Astrocyte of the cerebellum (primary cell): ENCODE measurements around the gene CNST.
"Not testable (repeated sequence)": the region's sequence is repeated elsewhere in the genome, so short reads cannot be mapped to it uniquely, and the experiment has no call there.

ENCODE experiments used
- DNase-seq: peaks from one replicate; pipeline ENCODE4 v3.0.0-alpha.2; 2011; ENCODE audit warnings: low read depth
- H3K4me3 ChIP-seq: 2 replicates; pipeline ENCODE4 v1.5.1; 2011; ENCODE audit warnings: mild to moderate bottlenecking, low read depth, low read length, moderate library complexity
- in situ Hi-C: cut with HindIII; loops from 2 replicates; pipeline ENCODE4 v1.10.0; 2017; ENCODE audit warnings: low sequenced_read_pairs
- TF ChIP-seq, protein P1 (sequence below): IDR thresholded peaks from 2 replicates; pipeline ENCODE4 v1.5.1; 2012; ENCODE audit warnings: low read length, low read depth, moderate library complexity, mild to moderate bottlenecking; ENCODE audit errors: missing control alignments

CNST gene

DNA sequence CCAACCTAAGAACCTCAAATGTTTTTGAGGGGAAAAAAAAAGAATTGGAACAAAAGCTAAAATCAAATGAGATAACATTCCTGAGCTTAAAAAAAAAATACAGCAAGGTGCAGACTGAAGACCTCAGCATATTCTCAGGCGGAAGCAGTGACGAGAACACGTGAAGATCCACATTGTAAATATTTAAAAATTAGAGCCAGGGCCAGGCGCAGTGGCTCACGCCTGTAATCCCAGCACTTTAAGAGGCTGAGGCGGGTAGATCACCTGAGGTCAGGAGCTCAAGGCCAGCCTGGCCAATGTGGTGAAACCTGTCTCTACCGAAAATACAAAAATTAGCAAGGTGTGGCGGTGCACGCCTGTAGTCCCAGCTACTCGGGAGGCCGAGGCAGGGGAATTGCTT lies 15.9 kb upstream of the CNST start:
- TF ChIP-seq, protein P1, sequence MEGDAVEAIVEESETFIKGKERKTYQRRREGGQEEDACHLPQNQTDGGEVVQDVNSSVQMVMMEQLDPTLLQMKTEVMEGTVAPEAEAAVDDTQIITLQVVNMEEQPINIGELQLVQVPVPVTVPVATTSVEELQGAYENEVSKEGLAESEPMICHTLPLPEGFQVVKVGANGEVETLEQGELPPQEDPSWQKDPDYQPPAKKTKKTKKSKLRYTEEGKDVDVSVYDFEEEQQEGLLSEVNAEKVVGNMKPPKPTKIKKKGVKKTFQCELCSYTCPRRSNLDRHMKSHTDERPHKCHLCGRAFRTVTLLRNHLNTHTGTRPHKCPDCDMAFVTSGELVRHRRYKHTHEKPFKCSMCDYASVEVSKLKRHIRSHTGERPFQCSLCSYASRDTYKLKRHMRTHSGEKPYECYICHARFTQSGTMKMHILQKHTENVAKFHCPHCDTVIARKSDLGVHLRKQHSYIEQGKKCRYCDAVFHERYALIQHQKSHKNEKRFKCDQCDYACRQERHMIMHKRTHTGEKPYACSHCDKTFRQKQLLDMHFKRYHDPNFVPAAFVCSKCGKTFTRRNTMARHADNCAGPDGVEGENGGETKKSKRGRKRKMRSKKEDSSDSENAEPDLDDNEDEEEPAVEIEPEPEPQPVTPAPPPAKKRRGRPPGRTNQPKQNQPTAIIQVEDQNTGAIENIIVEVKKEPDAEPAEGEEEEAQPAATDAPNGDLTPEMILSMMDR: no peak
- in situ Hi-C loops: no loop called here
- H3K4me3 ChIP-seq: no peak overlapping the region
- DNase-seq: no peak

DNA sequence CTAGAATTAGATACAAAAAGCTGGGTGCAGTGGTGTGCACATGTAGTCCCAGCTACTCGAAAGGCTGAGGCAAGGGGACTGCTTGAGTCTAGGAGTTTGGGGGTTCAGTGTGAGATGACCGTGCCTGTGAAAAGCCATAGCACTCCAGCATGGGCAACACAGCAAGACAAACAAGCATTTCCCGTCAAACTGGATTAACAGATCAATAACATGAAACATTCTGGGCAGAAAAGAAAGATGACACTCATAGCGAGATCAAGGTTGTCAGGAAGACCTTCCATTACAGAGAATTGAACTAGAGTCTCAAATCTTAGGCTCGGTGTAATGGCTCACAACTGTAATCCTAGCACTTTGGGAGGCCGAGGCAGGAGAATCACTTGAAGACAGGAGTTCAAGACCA lies 14.1 kb upstream of the CNST start:
- DNase-seq: no peak
- TF ChIP-seq, protein P1: no peak
- H3K4me3 ChIP-seq: no peak overlapping the region
- in situ Hi-C loops: no loop called here

DNA sequence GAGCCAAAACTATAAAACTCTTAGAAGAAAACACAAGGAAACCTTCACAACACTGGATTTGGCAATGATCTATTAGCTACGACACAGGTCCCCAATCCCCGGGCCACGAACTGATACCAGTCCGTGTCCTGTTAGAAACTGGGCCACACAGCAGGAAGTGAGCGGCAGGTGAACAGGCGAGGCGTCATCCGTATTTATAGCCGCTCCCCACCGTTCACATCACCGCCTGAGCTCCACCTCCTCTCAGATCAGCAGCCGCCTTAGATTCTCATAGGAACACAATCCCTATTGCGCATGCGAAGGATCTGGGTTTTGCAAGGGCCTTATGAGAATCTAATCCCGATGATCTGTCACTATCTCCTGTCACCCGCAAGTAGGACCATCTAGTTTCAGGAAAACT lies 12.1 kb upstream of the CNST start:
- in situ Hi-C loops: no loop called here
- no peak for DNase-seq
- TF ChIP-seq, protein P1: no peak
- no peak overlapping the region for H3K4me3 ChIP-seq

- TF ChIP-seq, protein P1: no peak
- no peak overlapping the region for H3K4me3 ChIP-seq
- in situ Hi-C loops: no loop called here
- no peak for DNase-seq
Measured at GRCh38 chr1:246558041-246558440, 8.2 kb upstream of the CNST start.

DNA sequence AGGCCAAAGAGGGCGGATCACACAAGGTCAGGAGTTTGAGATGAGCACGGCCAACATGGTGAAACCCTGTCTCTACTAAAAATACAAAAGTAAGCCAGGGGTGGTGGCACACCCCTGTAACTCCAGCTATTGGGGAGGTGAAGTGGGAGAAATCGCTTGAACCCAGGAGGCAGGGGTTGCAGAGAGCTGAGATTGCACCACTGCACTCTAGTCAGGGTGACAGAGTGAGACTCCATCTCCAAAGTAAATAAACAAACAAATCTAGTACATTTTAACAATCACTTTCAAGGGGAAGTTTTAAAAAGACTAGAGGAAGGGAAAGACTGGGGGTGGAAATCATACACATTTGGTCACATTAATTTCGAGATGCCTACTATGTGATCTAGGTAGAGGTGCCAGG lies 6.9 kb upstream of the CNST start:
- TF ChIP-seq, protein P1: no peak
- in situ Hi-C loops: no loop called here

DNA sequence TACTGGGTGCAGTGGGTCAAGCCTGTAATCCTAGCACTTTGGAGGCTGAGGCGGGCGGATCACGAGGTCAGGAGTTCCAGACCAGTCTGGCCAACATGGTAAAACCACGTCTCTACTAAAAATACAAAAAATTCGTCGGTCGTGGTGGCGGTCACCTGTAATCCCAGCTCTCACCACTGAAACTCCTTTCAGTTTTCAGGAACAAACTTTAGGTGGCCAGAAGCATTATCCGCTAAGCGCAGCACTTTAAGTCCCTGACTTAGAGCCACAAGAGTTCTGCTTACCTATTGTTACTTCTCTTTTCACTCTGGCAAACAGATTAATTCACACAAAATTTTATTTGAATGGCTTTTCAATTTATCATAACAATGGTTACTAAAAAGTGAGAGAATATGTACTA lies 5.4 kb upstream of the CNST start:
- in situ Hi-C loops, H3K4me3 ChIP-seq, DNase-seq: not testable (repeated sequence)

More for the DNA sequence above, 6.9 kb upstream of the CNST start:
- no peak overlapping the region for H3K4me3 ChIP-seq
- no peak for DNase-seq

- peak overlapping the region; percentile 95 for H3K4me3 ChIP-seq
- TF ChIP-seq, protein P1: no peak
- in situ Hi-C loops: no loop called here
- DNase-seq: no peak
Measured at GRCh38 chr1:246564839-246565750, 1.2 kb upstream of the CNST start.
